Measurements from ENCODE around the gene ZNF524.

The ZNF524 gene

GRCh38 chr19:55646889-55647731 lies 47.0 kb downstream of the ZNF524 start:
- Histone ChIP-seq H3K4me1 (ENCODE audit: low read length) (peaks cover 32% of the 10 kb centered on the region), H3K27ac (ENCODE audit: low read length) (peak overlapping the region; percentile 63), H3K36me3 (replicated peaks; ENCODE audit: low read depth, low read length) (peaks cover 10% of the 10 kb centered on the region), H3K4me3 (ENCODE audit: low read length) (peak overlapping the region; percentile 83), H3K79me2 (ENCODE audit: low read length) (peaks cover 58% of the 10 kb centered on the region), H2AFZ (ENCODE audit: low read depth, low read length) (peak overlapping the region; percentile 52; the same call in 1 of the 2 replicates), H4K20me1 (ENCODE audit: insufficient read depth, low read length) (no peaks in the 10 kb centered on the region), H3K9ac (ENCODE audit: low read length) (peak overlapping the region; percentile 91), H3K9me3 (ENCODE audit: insufficient read depth, low read length) (no peaks in the 10 kb centered on the region), H3K4me2 (ENCODE audit: low read length) (peak overlapping the region; percentile 91), H3K27me3 (ENCODE audit: low read depth, low read length) (no peaks in the 10 kb centered on the region)
- TF ChIP-seq CTCF (IDR thresholded peaks at IDR 0.05; ENCODE audit: low read depth, low read length) (no peak), EZH2phosphoT487 (IDR thresholded peaks at IDR 0.05; ENCODE audit: low read depth) (no peak)

GRCh38 chr19:55647732-55648584 lies 47.9 kb downstream of the ZNF524 start, which contains the start of gene CCDC106:
TSS of gene CCDC106 (plus strand) at chr19:55648212. CDS start at chr19:55649047, 835 bp downstream.
- Histone ChIP-seq H3K4me1 (ENCODE audit: low read length) (peaks cover 32% of the 10 kb centered on the region), H4K20me1 (ENCODE audit: insufficient read depth, low read length) (no peaks in the 10 kb centered on the region), H3K4me3 (ENCODE audit: low read length) (peak within 1 kb of the TSS; percentile 83), H3K27me3 (ENCODE audit: low read depth, low read length) (no peaks in the 10 kb centered on the region), H3K4me2 (ENCODE audit: low read length) (peak within 1 kb of the TSS; percentile 91), H3K36me3 (replicated peaks; ENCODE audit: low read depth, low read length) (peaks cover 10% of the 10 kb centered on the region), H3K9me3 (ENCODE audit: insufficient read depth, low read length) (no peaks in the 10 kb centered on the region), H3K9ac (ENCODE audit: low read length) (peak within 1 kb of the TSS; percentile 91), H3K27ac (ENCODE audit: low read length) (peak within 1 kb of the TSS; percentile 63), H3K79me2 (ENCODE audit: low read length) (peaks cover 49% of the 10 kb centered on the region), H2AFZ (ENCODE audit: low read depth, low read length) (peak within 1 kb of the TSS; percentile 52)
- TF ChIP-seq CTCF (IDR thresholded peaks at IDR 0.05; ENCODE audit: low read depth, low read length) (no peak), EZH2phosphoT487 (IDR thresholded peaks at IDR 0.05; ENCODE audit: low read depth) (no peak)

GRCh38 chr19:55648585-55649267 lies 48.6 kb downstream of the ZNF524 start:
- Histone ChIP-seq H3K27ac (ENCODE audit: low read length) (peak overlapping the region; percentile 63), H3K79me2 (ENCODE audit: low read length) (peaks cover 42% of the 10 kb centered on the region), H3K4me1 (ENCODE audit: low read length) (peaks cover 32% of the 10 kb centered on the region), H3K27me3 (ENCODE audit: low read depth, low read length) (no peaks in the 10 kb centered on the region), H3K36me3 (replicated peaks; ENCODE audit: low read depth, low read length) (peaks cover 10% of the 10 kb centered on the region), H3K9ac (ENCODE audit: low read length) (peak overlapping the region; percentile 91), H3K4me2 (ENCODE audit: low read length) (peak overlapping the region; percentile 91), H3K9me3 (ENCODE audit: insufficient read depth, low read length) (no peaks in the 10 kb centered on the region), H3K4me3 (ENCODE audit: low read length) (peak overlapping the region; percentile 83), H4K20me1 (ENCODE audit: insufficient read depth, low read length) (no peaks in the 10 kb centered on the region), H2AFZ (ENCODE audit: low read depth, low read length) (peak overlapping the region; percentile 52; the same call in 1 of the 2 replicates)
- TF ChIP-seq EZH2phosphoT487 (IDR thresholded peaks at IDR 0.05; ENCODE audit: low read depth) (no peak), CTCF (IDR thresholded peaks at IDR 0.05; ENCODE audit: low read depth, low read length) (no peak)

Data from OCI-LY3 (cell line).